Choroid plexus epithelial cell (primary cell): Measurements from ENCODE around the gene ZNF792.
A peak's percentile ranks its signal among the peaks of the same experiment; 100 is the strongest.
"Not testable (repeated sequence)": the region's sequence is repeated elsewhere in the genome, so short reads cannot be mapped to it uniquely, and the experiment has no call there.

Source experiments
- DNase-seq: peaks from one replicate; pipeline ENCODE4 v3.0.0-alpha.2; 2010; ENCODE audit warnings: low read depth
- H3K4me3 ChIP-seq: 2 replicates; pipeline ENCODE4 v1.5.1; 2011; ENCODE audit warnings: low read depth, mild to moderate bottlenecking, control low read depth, low read length, moderate library complexity
- TF ChIP-seq, protein P1 (sequence below): conservative IDR thresholded peaks from 2 replicates; pipeline ENCODE4 v1.5.1; 2011; ENCODE audit warnings: low read depth, mild to moderate bottlenecking, control low read depth, inconsistent platforms, low read length, moderate library complexity

The ZNF792 gene

DNA sequence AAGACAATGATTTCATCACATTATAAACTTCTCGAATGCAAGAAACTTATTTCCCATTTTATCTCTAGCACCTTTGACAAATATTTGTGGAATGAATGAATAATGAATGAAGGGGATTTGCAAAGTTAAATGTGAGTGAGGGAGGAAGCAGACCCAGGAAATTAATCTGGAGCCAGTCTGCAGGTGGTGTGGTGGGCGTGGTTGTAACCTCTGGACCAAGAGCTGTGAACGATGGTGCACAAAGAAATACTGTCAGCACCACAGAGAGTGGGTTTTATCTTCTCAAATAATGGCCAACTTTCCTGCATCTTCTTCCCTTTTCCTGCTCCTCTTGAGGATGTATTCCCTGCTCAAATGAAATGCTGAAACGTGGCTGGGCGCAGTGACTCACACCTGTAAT, 11.0 kb upstream of the ZNF792 start:
- H3K4me3 ChIP-seq = no peak overlapping the region
- TF ChIP-seq, protein P1, sequence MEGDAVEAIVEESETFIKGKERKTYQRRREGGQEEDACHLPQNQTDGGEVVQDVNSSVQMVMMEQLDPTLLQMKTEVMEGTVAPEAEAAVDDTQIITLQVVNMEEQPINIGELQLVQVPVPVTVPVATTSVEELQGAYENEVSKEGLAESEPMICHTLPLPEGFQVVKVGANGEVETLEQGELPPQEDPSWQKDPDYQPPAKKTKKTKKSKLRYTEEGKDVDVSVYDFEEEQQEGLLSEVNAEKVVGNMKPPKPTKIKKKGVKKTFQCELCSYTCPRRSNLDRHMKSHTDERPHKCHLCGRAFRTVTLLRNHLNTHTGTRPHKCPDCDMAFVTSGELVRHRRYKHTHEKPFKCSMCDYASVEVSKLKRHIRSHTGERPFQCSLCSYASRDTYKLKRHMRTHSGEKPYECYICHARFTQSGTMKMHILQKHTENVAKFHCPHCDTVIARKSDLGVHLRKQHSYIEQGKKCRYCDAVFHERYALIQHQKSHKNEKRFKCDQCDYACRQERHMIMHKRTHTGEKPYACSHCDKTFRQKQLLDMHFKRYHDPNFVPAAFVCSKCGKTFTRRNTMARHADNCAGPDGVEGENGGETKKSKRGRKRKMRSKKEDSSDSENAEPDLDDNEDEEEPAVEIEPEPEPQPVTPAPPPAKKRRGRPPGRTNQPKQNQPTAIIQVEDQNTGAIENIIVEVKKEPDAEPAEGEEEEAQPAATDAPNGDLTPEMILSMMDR = no peak
- DNase-seq = no peak

DNA sequence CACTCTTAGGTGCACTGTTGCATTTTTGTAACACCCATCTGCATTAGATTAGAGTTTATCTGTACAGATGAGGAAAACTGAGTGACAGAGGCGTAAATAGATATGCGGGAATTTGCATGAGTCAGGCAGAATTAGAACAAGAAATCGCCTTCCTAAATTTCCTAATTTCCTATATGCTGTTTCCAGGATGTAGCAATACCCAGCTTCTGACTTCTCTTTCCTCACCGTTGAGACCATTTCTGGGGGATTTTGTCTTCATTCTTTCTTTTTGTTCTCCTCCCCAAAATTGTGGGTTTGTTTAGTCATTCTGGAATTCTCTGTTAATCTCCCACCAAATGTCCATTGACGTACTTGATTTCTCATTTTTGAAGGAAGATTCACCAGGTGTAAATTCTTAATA, 10.6 kb upstream of the ZNF792 start:
- TF ChIP-seq, protein P1 = no peak
- DNase-seq = peak; percentile 40

DNA sequence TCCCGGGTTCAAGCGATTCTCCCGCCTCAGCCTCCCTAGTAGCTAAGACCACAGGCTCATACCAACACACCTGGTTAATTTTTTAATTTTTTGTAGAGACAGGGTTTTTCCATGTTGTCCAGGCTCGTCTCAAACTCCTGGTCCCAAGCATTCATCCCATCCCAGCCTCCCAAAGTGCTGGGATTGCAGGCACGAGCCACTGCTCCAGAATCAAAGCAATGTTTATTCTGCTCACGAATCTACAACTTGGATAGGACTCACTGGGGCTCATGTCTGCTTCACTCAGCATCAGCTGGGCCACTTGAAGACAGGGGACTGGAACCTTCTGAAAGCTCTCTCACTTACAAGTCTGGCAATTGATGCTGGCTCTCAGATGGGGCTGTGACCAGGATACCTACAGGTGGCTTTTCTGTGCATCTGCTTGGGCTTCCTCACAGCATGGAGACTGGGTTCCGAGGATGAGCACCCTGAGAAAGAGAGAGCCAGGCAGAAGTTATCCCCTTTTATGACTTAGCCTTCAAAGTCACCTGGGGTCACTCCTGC, 8.2 kb upstream of the ZNF792 start:
- no peak for DNase-seq
- TF ChIP-seq, protein P1 = no peak

More for the DNA sequence above, 10.6 kb upstream of the ZNF792 start:
- H3K4me3 ChIP-seq = no peak overlapping the region

DNA sequence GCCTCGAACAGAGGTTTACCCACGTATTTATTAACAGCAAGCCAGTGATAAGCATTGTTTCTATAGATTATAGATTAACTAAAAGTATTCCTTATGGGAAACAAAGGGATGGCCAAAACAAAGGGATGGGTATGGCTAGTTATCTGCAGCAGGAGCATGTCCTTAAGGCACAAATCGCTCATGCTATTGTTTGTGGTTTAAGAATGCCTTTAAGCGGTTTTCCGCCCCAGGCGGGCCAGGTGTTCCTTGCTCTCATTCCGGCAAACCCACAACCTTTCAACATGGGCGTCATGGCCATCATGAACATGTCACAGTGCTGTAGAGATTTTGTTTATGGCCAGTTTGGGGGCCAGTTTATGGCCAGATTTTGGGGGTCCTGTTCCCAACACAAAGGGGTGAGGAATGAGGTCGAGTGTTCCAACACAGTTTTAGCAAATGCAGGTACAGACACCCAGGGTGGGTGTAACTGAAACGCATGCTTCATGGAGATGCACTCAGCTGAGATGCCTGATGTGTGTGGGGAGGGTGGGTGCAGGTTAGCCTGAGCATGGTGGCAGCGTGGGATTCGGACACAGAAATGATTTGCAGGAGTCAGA, 6.3 kb upstream of the ZNF792 start:
- H3K4me3 ChIP-seq, DNase-seq: not testable (repeated sequence)

More for the DNA sequence above, 8.2 kb upstream of the ZNF792 start:
- no peak overlapping the region for H3K4me3 ChIP-seq

DNA sequence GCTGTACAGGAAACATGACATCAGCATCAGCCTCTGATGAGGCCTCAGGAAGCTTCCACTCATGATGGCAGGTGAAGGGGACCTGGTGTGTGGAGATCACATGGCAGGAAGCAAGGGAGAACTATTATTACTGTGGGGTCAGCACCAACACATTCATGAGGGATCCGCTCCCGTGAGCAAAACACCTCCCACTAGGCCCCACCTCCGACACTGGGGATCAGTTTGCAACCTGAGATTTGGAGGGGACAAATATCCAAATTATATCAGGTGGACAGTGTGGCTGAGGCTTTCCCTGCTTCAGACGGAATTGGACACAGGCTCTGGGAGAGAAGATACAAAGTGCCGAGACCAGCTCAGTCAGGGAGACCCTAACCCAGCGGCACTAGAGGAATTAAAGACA, 5.7 kb upstream of the ZNF792 start:
- no peak for DNase-seq
- no peak overlapping the region for H3K4me3 ChIP-seq
- TF ChIP-seq, protein P1 = no peak

DNA sequence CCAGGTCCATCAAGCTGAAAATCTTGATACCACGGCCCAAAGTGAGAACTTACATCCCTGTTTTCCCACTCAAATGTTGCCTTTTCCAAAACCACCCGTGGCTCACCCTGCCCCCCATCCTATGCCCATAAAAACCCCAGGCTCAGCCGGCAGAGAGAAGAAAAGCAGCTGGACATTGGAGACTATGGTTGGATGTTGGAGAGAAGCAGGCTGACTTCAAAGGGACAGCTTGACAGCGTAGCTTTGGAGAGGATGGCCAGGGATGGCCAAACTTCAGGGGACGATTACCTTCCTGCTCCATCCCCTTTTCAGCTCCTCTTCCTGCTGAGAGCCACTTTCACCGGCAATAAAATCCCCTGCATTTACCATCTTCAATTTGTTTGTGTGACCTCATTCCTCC, 3.5 kb upstream of the ZNF792 start:
- H3K4me3 ChIP-seq = no peak overlapping the region
- DNase-seq = no peak
- TF ChIP-seq, protein P1 = no peak

DNA sequence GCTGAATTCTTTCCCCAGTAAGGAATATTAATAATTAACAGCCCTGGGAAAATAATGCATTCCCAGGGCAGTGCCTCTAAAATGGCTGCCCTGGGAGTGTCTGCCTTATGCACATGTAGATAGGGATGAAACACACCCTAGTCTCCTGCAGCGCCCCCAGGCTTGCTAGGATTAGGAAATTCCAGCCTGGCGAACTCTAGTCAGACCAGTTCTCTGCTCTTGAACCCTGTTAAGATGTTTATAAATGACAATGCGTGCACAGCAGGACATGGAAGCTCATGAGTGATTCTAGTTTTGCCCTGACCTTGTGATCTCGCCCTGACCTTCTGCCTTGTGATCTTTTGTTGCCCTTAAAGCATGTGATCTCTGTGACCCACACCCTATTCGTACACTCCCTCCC, 1.5 kb upstream of the ZNF792 start:
- DNase-seq = not testable (repeated sequence)

DNA sequence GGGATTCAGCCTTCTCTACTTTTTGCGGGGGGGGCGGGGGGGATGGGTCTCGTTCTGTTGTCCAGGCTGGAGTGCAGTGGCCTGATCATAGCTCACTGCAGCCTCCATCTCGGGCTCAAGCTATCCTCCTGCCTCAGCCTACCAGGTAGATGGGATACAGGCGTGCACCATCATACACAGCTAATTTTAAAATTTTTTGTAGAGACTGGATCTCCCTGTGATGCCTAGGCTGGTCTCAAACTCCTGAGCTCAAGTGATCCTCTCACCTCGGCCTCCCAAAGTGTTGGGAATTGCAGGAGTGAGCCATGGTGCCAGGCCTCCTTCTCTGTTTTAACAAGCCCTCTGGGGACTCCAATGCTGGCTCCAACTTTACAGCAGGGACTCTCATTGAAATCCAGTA, 569 bp upstream of the ZNF792 start:
- TF ChIP-seq, protein P1 = no peak
- H3K4me3 ChIP-seq = no peak overlapping the region
- no peak for DNase-seq

More for the DNA sequence above, 1.5 kb upstream of the ZNF792 start:
- not testable (repeated sequence) for H3K4me3 ChIP-seq
